GM13976 (cell line): Measurements from ENCODE around the gene ERLIN1.

Source experiments
- DNase-seq: peaks from one replicate; pipeline ENCODE4 v3.0.0; 2012; ENCODE audit warnings: low spot score
- CTCF ChIP-seq: IDR thresholded peaks from 2 replicates; pipeline ENCODE4 v1.5.1; 2012; ENCODE audit warnings: borderline replicate concordance, mild to moderate bottlenecking; ENCODE audit not compliant: insufficient read depth; ENCODE audit errors: extremely low read depth, missing control alignments, control extremely low read depth
- in situ Hi-C: fragments of 300-500 bp; cut with MboI; formaldehyde crosslinking; loops from one replicate; pipeline ENCODE4 v1.12.0; 2022; ENCODE audit warnings: low sequenced_read_pairs, mixed read lengths, inconsistent platforms; ENCODE audit not compliant: unreplicated experiment

Gene ERLIN1

DNA sequence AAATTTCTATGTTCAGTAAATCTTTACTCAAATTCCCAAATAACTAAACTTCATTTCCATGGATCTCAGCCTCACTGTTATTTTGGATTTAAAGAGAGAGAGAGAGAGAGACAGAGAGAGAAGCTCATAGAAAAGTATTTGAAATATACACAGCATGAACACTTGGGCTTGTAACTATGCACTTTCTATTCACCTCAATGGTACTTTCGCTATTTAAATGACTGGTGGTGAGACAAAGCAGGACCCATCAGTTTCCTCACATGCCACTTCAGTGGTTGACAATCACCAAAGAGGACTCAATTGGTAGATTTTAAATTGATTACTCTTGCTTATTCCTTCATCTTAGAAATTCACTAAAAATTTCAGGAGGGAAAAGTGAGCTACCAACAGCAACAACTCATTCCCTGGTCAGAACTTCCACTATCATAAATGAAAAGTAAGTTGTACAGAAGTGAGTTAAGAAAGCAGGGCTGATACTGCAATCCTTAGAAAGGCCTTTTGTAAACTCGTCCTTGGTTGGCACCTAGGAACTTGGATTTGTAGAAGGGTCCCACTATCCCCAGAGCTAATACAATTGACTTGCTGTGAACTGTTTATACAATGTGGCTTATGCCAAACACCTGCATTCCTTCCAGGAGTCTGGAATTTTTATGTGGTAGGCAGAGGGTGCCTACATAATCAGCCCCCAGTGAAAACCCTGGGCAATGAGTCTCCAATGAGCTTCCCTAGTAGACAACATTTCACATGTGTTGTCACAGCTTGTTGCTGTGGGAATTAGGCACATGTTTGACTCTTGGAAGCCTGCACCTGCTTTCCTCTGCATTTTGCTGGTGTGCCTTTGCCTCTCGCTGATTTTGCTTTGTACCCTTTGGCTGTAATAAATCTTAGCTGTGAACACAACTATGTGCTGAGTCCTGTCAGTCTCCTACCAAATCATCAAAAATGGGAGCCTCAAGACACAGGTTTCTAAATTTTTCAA lies 10.8 kb downstream of the ERLIN1 start:
- peak; percentile 38 for DNase-seq
- no peak for TF ChIP-seq CTCF
- in situ Hi-C loops = no loop called here

DNA sequence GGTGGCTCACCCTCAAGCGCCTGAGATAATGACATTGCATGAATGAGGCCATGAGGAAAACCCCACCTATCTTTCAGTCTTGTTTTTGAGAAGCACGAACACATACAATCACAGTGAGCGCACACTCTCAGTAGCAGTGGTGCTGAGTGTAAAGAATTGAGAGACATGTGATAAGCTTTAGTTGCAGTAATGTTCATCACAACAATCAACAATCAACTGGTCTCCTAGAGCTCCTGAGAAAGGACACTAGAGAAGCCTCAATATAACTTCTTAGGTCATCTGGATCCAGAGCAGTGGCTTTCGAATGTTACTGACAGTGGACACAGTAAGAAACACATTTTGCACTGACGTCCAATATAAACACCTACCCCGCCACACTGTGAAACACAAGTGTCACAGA lies 12.8 kb downstream of the ERLIN1 start:
- in situ Hi-C loops = no loop called here
- TF ChIP-seq CTCF = no peak

DNA sequence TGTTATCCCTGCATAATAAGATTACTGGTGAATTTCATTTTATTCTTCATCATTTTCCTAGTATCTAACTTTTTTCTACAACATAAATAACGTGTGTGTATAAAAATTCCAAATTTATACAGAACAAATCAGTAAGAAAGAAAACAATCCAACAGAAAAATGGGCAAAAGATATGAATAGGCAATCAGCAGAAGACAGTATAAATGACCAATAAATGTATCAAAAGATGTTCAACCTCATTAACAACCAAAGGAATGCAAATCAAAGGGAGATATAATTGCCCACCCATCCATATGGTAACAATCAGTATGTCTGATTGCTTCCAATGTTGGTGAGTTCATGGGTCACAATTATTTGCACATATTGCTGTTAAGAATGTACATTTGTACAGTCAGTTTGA lies 13.5 kb downstream of the ERLIN1 start:
- DNase-seq = no peak
- in situ Hi-C loops = no loop called here
- TF ChIP-seq CTCF = no peak

More for the DNA sequence above, 12.8 kb downstream of the ERLIN1 start:
- DNase-seq = no peak

GRCh38 chr10:100168313-100168643 lies 17.6 kb downstream of the ERLIN1 start:
- no peak for DNase-seq
- no peak for TF ChIP-seq CTCF
- in situ Hi-C loops = no loop called here

- TF ChIP-seq CTCF = no peak
Measured at GRCh38 chr10:100167553-100168312, 18.1 kb downstream of the ERLIN1 start.

DNA sequence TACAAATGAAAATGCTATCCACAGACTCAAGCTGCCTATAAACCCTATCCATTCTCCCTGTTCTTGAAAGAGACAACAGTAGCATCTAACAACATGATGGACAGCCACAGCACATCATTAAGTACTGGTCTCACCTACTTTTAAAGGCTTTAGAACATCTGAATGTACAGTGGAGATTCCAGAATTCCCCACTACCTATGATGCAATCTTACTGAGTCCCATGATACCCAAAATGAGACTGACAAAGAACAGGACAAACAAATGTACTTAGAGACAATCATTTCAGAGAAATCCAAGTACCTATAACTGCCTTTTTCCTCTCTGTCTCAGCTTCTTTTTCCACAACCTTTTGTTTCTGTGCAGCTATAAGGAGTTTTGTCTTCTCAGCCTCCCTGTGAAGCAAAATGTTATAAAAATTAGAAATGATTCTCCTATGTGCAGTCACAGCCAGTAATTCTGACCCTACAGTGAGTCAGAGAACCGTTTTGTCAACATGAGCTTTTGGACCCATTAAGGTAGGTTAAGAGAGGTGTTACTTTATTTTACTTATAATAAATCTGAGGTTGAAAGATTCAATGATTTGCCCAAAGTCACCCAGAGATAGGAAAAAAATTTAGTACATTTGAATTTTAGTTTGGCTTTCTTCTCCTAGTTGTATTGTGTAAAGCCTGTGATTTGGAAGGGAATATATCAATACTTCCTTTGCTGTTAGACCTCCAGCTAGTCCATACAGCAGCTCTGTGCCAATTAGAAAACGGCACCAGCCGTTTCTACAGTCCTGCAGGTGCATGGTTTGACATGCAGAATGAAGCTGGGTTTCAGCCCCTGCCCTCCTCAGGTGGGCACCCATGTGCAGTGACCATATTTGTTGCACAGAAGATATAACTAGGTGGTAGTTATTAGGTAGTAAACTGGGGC lies 21.9 kb downstream of the ERLIN1 start:
- DNase-seq = no peak
- TF ChIP-seq CTCF = no peak

More at GRCh38 chr10:100167553-100168312, 18.1 kb downstream of the ERLIN1 start:
- in situ Hi-C loops = no loop called here
- DNase-seq = no peak

More for the DNA sequence above, 21.9 kb downstream of the ERLIN1 start:
- in situ Hi-C loops = no loop called here
